WERI-Rb-1 (cell line): ENCODE data around the gene ZC3HAV1.

Source experiments
- DNase-seq: peaks from one replicate; pipeline ENCODE4 v3.0.0-alpha.2; 2020
- H3K27ac ChIP-seq: fragments of 250-450 bp; sonication (Bioruptor Pico); 2 replicates; pipeline ENCODE4 v1.5.1; 2020; ENCODE audit warnings: mild to moderate bottlenecking, moderate library complexity
- H3K27me3 ChIP-seq: fragments of 250-450 bp; sonication (Bioruptor Pico); 2 replicates; pipeline ENCODE4 v1.5.1; 2021; ENCODE audit warnings: mild to moderate bottlenecking, low read depth, moderate library complexity; ENCODE audit not compliant: insufficient read depth, severe bottlenecking
- H3K36me3 ChIP-seq: fragments of 250-450 bp; sonication (Bioruptor Pico); 2 replicates; pipeline ENCODE4 v1.5.1; 2020; ENCODE audit warnings: mild to moderate bottlenecking, moderate library complexity
- H3K4me3 ChIP-seq: 2 replicates; pipeline ENCODE4 v1.5.1; 2011; ENCODE audit warnings: low read depth, mild to moderate bottlenecking, control low read depth, low read length
- H3K9me3 ChIP-seq: fragments of 250-450 bp; sonication (Bioruptor Pico); 2 replicates; pipeline ENCODE4 v1.5.1; 2021; ENCODE audit warnings: mild to moderate bottlenecking, moderate library complexity; ENCODE audit not compliant: severe bottlenecking
- CTCF ChIP-seq: IDR thresholded peaks from 2 replicates; pipeline ENCODE4 v1.5.1; 2011; ENCODE audit warnings: low read depth, mild to moderate bottlenecking, control low read depth, inconsistent platforms, low read length

ZC3HAV1 gene

GRCh38 chr7:139071680-139072079 lies 37.8 kb downstream of the ZC3HAV1 start:
- no peaks in the 10 kb centered on the region for H3K9me3 ChIP-seq
- no peak overlapping the region for H3K4me3 ChIP-seq
- H3K27ac ChIP-seq = no peak overlapping the region
- H3K27me3 ChIP-seq = no peaks in the 10 kb centered on the region
- H3K36me3 ChIP-seq = peaks cover 44% of the 10 kb centered on the region
- DNase-seq = no peak
- TF ChIP-seq CTCF = no peak

- TF ChIP-seq CTCF = no peak
- no peak overlapping the region for H3K4me3 ChIP-seq
- peaks cover 47% of the 10 kb centered on the region for H3K36me3 ChIP-seq
- H3K27ac ChIP-seq = no peak overlapping the region
- no peak for DNase-seq
- no peaks in the 10 kb centered on the region for H3K9me3 ChIP-seq
- no peaks in the 10 kb centered on the region for H3K27me3 ChIP-seq
Measured at GRCh38 chr7:139068544-139069399, 40.7 kb downstream of the ZC3HAV1 start.

GRCh38 chr7:139066315-139066714 lies 43.2 kb downstream of the ZC3HAV1 start:
- TF ChIP-seq CTCF = no peak
- Histone ChIP-seq H3K27ac (no peak overlapping the region), H3K36me3 (peaks cover 28% of the 10 kb centered on the region), H3K27me3 (no peaks in the 10 kb centered on the region), H3K9me3 (no peaks in the 10 kb centered on the region), H3K4me3 (no peak overlapping the region)
- DNase-seq = no peak

GRCh38 chr7:139065323-139065722 lies 44.2 kb downstream of the ZC3HAV1 start:
- Histone ChIP-seq H3K4me3 (no peak overlapping the region), H3K27me3 (no peaks in the 10 kb centered on the region), H3K27ac (no peak overlapping the region), H3K36me3 (peaks cover 30% of the 10 kb centered on the region), H3K9me3 (no peaks in the 10 kb centered on the region)
- no peak for DNase-seq
- no peak for TF ChIP-seq CTCF

GRCh38 chr7:139061416-139061815 lies 48.1 kb downstream of the ZC3HAV1 start:
- no peak for TF ChIP-seq CTCF
- Histone ChIP-seq H3K27me3 (no peaks in the 10 kb centered on the region), H3K9me3 (no peaks in the 10 kb centered on the region), H3K27ac (no peak overlapping the region), H3K36me3 (peaks cover 24% of the 10 kb centered on the region), H3K4me3 (no peak overlapping the region)
- DNase-seq = no peak
